GM12878 (cell line): Measurements from ENCODE around the gene TSPAN12. TPM values are rescaled to one million over a fixed set of nuclear protein-coding genes. Genes with fewer than 3 reads are reported as not detected.

Experiments used
- ATAC-seq: fragments of 200-7000 bp; cut with Tn5 transposase; 3 replicates; pipeline ENCODE4 v1.9.1; 2020; ENCODE audit warnings: mild to moderate bottlenecking, moderate library complexity
- BruUV-seq: library from RNA; stranded (reverse); fragments of 400-500 nt; replicated peaks from 2 replicates; lab custom pipeline; 2021; lab: Mats Ljungman, UMichigan
- CTCF ChIA-PET: fragments of 300-600 bp; sonication (Branson Sonifier 250); formaldehyde crosslinking; extraction: SDS; loops from one replicate; lab custom pipeline; 2021; ENCODE audit warnings: inconsistent platforms; lab: Yijun Ruan, JAX
- POLR2A ChIA-PET: fragments of 350-600 bp; formaldehyde crosslinking; extraction: SDS; loops from one replicate; lab custom pipeline; 2021; ENCODE audit warnings: inconsistent platforms; lab: Charles Lee
- RAD21 ChIA-PET: fragments of 300-600 bp; sonication (Branson Sonifier 250); formaldehyde crosslinking; loops from one replicate; lab custom pipeline; 2023; ENCODE audit warnings: antibody characterized with exemption; ENCODE audit not compliant: unreplicated experiment; lab: Charles Lee
- SMC1A ChIA-PET: fragments of 300-600 bp; sonication (Branson Sonifier 250); formaldehyde crosslinking; loops from one replicate; lab custom pipeline; 2023; ENCODE audit not compliant: unreplicated experiment, uncharacterized antibody; lab: Charles Lee
- DNase-seq: peaks from one replicate; pipeline ENCODE4 v3.0.0-alpha.2; 2011; ENCODE audit warnings: low read depth, low spot score
- FAIRE-seq: peaks from 3 replicates; lab custom pipeline; 2011; peaks lifted over from hg19 to GRCh38; lab: Jason Lieb, UNC
- H2AFZ ChIP-seq: 2 replicates; pipeline ENCODE4 v1.6.0; 2011; ENCODE audit warnings: low read depth, low read length, control low read depth; ENCODE audit not compliant: control insufficient read depth
- H3K27ac ChIP-seq: 2 replicates; pipeline ENCODE4 v1.5.1; 2011; ENCODE audit warnings: control low read depth; ENCODE audit not compliant: control insufficient read depth, insufficient read depth
- H3K27me3 ChIP-seq, 2 experiments: replicated peaks in 1 of 2; 2 replicates each; pipeline versions ENCODE4 v1.6.0 to v1.6.1; 2011; ENCODE audit warnings: low read length in 1 of 2; ENCODE audit not compliant: control insufficient read depth in 2 of 2, insufficient read depth in 2 of 2
- H3K36me3 ChIP-seq, 2 experiments: 2 replicates each; pipeline ENCODE4 v1.5.1; 2011; ENCODE audit warnings: low read length in 1 of 2; ENCODE audit not compliant: control insufficient read depth in 2 of 2, insufficient read depth in 2 of 2
- H3K4me1 ChIP-seq: 2 replicates; pipeline ENCODE4 v1.6.1; 2011; ENCODE audit warnings: mild to moderate bottlenecking, low read length, moderate library complexity, mixed read lengths; ENCODE audit not compliant: control insufficient read depth, insufficient read depth
- H3K4me2 ChIP-seq: 2 replicates; pipeline ENCODE4 v1.6.0; 2011; ENCODE audit warnings: control low read depth; ENCODE audit not compliant: control insufficient read depth, insufficient read depth
- H3K4me3 ChIP-seq: fragments of 200-600 bp; sonication (generic); 2 replicates; pipeline ENCODE4 v1.5.1; 2016
- H3K79me2 ChIP-seq: 2 replicates; pipeline ENCODE4 v1.6.0; 2011; ENCODE audit warnings: low read length; ENCODE audit not compliant: control insufficient read depth, insufficient read depth
- H3K9ac ChIP-seq: 2 replicates; pipeline ENCODE4 v1.8.0; 2011; ENCODE audit warnings: low read length, control low read depth, mixed read lengths; ENCODE audit not compliant: control insufficient read depth, insufficient read depth
- H3K9me3 ChIP-seq: replicated peaks from 3 replicates; pipeline ENCODE4 v1.5.1; 2011; ENCODE audit warnings: mild to moderate bottlenecking, low read length; ENCODE audit not compliant: control insufficient read depth, insufficient read depth
- H4K20me1 ChIP-seq: 2 replicates; pipeline ENCODE4 v1.6.0; 2011; ENCODE audit not compliant: control insufficient read depth, insufficient read depth
- FOXM1 ChIP-seq: IDR thresholded peaks from 2 replicates; pipeline ENCODE4 v1.6.1; 2012; ENCODE audit warnings: low read depth, mild to moderate bottlenecking, inconsistent platforms, low read length, moderate library complexity
- GABPA ChIP-seq: IDR thresholded peaks from 2 replicates; pipeline ENCODE4 v1.6.1; 2014; ENCODE audit warnings: antibody characterized with exemption, low read depth, mild to moderate bottlenecking, inconsistent platforms
- ZNF24 ChIP-seq: fragments of 450-650 bp; IDR thresholded peaks from 2 replicates; pipeline ENCODE4 v1.6.1; 2017; ENCODE audit warnings: antibody characterized with exemption, mild to moderate bottlenecking
- WGBS: methylation state at CpG from one replicate; pipeline ENCODE4 v1.1.6; 2016; ENCODE audit warnings: low lambda C conversion rate; ENCODE audit not compliant: insufficient replicate concordance, insufficient coverage; ENCODE audit errors: missing lambda C conversion rate; 5-methylcytosine and 5-hydroxymethylcytosine counted together
- in situ Hi-C: fragments of 300-500 bp; cut with MboI; formaldehyde crosslinking; loops from 9 replicates; pipeline ENCODE4 v1.14.3; 2018; ENCODE audit warnings: mixed read lengths
- intact Hi-C: fragments of 100-400 bp; cut with micrococcal nuclease; formaldehyde crosslinking; loops from one replicate; pipeline ENCODE4 v1.14.2; 2022; ENCODE audit not compliant: unreplicated experiment
- polyA plus RNA-seq, 11 experiments: library from polyadenylated mRNA; depleted of rRNA in 4 of 11; unstranded in 6 of 11; stranded (reverse) in 5 of 11; fragments of >200 nt; fragmentation: Nextera tagmentation in 4 of 11; fragmentation: Illumina TruSeq in 1 of 11; extraction: Ambion mirVana in 4 of 11; extraction: Trizol in 1 of 11; gene quantifications; 1 replicate in 1 of 11; 2 replicates in 10 of 11; pipeline versions ENCODE4 v1.2.1 to v1.2.3, GENCODE V29; 2011 to 2016; ENCODE audit warnings: inconsistent platforms in 2 of 11, missing spikeins in 2 of 11, low read depth in 1 of 11
- total RNA-seq, 4 experiments: library from RNA; depleted of rRNA in 3 of 4; stranded (reverse); fragments of >200 nt in 3 of 4; fragmentation: Illumina TruSeq in 1 of 4; extraction: Trizol in 1 of 4; gene quantifications; 2 replicates each; pipeline versions ENCODE4 v1.2.1 to v1.2.3, GENCODE V29; 2013 to 2021
- TF ChIP-seq, protein P1 (sequence below), 3 experiments: IDR thresholded peaks in 2 of 3; conservative IDR thresholded peaks in 1 of 3; 2 replicates each; pipeline ENCODE4 v1.5.1; 2011; ENCODE audit warnings: low read depth in 3 of 3, low read length in 3 of 3, mild to moderate bottlenecking in 3 of 3, control low read depth in 2 of 3, moderate library complexity in 2 of 3, inconsistent platforms in 1 of 3, mixed read lengths in 1 of 3; ENCODE audit not compliant: control insufficient read depth in 2 of 3, insufficient read depth in 1 of 3; ENCODE audit errors: extremely low read depth in 1 of 3
- TF ChIP-seq, protein P2 (sequence below): fragments of 450-650 bp; IDR thresholded peaks from 2 replicates; pipeline ENCODE4 v1.6.1; 2017; ENCODE audit warnings: borderline replicate concordance

TSPAN12 gene
- total and polyA plus RNA-seq, 10 of the 15 experiments (the other 5 are each of a cell fraction or from before 2014, with no cell fraction given), result 0.67 to 110 (median 1.3) TPM

- TF ChIP-seq, protein P1, sequence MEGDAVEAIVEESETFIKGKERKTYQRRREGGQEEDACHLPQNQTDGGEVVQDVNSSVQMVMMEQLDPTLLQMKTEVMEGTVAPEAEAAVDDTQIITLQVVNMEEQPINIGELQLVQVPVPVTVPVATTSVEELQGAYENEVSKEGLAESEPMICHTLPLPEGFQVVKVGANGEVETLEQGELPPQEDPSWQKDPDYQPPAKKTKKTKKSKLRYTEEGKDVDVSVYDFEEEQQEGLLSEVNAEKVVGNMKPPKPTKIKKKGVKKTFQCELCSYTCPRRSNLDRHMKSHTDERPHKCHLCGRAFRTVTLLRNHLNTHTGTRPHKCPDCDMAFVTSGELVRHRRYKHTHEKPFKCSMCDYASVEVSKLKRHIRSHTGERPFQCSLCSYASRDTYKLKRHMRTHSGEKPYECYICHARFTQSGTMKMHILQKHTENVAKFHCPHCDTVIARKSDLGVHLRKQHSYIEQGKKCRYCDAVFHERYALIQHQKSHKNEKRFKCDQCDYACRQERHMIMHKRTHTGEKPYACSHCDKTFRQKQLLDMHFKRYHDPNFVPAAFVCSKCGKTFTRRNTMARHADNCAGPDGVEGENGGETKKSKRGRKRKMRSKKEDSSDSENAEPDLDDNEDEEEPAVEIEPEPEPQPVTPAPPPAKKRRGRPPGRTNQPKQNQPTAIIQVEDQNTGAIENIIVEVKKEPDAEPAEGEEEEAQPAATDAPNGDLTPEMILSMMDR (IDR thresholded peaks at IDR 0.05 in 2 of 3, conservative IDR thresholded peaks at IDR 0.05 in 1 of 3; ENCODE audit: control insufficient read depth in 2 of 3, extremely low read depth in 1 of 3, insufficient read depth in 1 of 3, low read depth in 3 of 3, low read length in 3 of 3), result no peak
Measured at GRCh38 chr7:120837599-120837998, 20.3 kb downstream of the TSPAN12 start (continued).

GRCh38 chr7:120836556-120837115 lies 21.3 kb downstream of the TSPAN12 start:
- 48% methylated on average over 1 of the region's 1 CpG for WGBS
- peak overlapping the region; percentile 12; the same call in 1 of the 2 replicates for H3K27ac ChIP-seq
- peak overlapping the region; percentile 19 for H2AFZ ChIP-seq
- no peaks in the 10 kb centered on the region for H3K36me3 ChIP-seq
- no peaks in the 10 kb centered on the region for H3K9me3 ChIP-seq
- H3K4me3 ChIP-seq, result no peak overlapping the region
- in situ Hi-C loops (no loop called here), intact Hi-C loops (no loop called here)
- ChIA-PET RAD21 (interaction anchor here (0.5 to 2.8 kb wide), 3 partner anchors 8 to 114 kb away, joined by 3 to 19 read pairs (median 4); partner anchors contain the start of gene ING3), POLR2A (interaction anchor here (0.5 to 4.5 kb wide), 4 partner anchors 14 to 29 kb away, joined by 3 to 16 read pairs (median 5); no protein-coding TSS in a partner anchor), SMC1A (interaction anchor here (0.6 to 8.7 kb wide), 8 partner anchors 11 to 44 kb away, joined by 3 to 122 read pairs (median 6); partner anchors contain the start of gene TSPAN12), CTCF (interaction anchor here (1.0 to 4.2 kb wide), 4 partner anchors 14 to 44 kb away, joined by 3 to 35 read pairs (median 6); no protein-coding TSS in a partner anchor)
- H3K79me2 ChIP-seq, result no peaks in the 10 kb centered on the region
- no peaks in the 10 kb centered on the region for H3K27me3 ChIP-seq
- H4K20me1 ChIP-seq, result no peaks in the 10 kb centered on the region
- FAIRE-seq (peak; percentile 18), ATAC-seq (no peak), DNase-seq (no peak)
- no peak overlapping the region for H3K9ac ChIP-seq
- BruUV-seq, result no TSS peak
- TF ChIP-seq GABPA, result no peak
- no peak for TF ChIP-seq FOXM1
- 0 out of 2 replicates have a peak, but pooled peaks have one; percentile 51 for TF ChIP-seq ZNF24
- TF ChIP-seq, protein P2, sequence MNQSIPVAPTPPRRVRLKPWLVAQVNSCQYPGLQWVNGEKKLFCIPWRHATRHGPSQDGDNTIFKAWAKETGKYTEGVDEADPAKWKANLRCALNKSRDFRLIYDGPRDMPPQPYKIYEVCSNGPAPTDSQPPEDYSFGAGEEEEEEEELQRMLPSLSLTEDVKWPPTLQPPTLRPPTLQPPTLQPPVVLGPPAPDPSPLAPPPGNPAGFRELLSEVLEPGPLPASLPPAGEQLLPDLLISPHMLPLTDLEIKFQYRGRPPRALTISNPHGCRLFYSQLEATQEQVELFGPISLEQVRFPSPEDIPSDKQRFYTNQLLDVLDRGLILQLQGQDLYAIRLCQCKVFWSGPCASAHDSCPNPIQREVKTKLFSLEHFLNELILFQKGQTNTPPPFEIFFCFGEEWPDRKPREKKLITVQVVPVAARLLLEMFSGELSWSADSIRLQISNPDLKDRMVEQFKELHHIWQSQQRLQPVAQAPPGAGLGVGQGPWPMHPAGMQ, result no peak
- H3K4me2 ChIP-seq, result no peak overlapping the region
- peaks cover 7% of the 10 kb centered on the region; the same call in 1 of the 2 replicates for H3K4me1 ChIP-seq
